Measurements from ENCODE around the gene PDLIM7.

DNA sequence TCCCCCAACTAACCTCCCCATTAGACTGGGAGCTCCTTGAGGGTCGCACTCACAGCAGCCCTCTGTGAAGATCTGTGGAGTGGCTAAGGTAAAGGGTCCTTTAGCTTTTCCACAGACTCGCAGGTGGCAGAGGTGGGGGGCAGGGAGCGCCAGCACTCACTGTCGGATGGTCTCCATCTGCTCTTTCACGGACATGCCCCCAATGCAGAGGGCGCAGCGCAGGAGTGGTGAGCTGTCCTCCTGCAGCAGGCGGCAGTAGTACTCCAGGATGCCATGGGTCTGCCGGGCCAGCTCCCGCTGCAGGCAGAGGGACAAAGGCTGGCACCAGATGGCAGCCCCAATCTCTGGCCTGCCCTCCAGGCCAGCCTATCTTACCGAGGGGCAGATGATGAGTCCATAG lies 17.1 kb upstream of the PDLIM7 start:
- TF ChIP-seq CTCF (IDR thresholded peaks at IDR 0.05) (no peak), ZFX (IDR thresholded peaks at IDR 0.05; ENCODE audit: borderline replicate concordance) (no peak)
